Endothelial cell of umbilical vein (primary cell): ENCODE measurements around the gene TOP3A. TPM values are rescaled to one million over a fixed set of nuclear protein-coding genes. Genes with fewer than 3 reads are reported as not detected.

Experiments used
- BruUV-seq: library from RNA; stranded (reverse); fragments of 400-500 nt; replicated peaks from 2 replicates; lab custom pipeline; 2021; lab: Mats Ljungman, UMichigan
- CTCF ChIA-PET: fragments of 300-600, 350-600 bp; sonication (Branson Sonifier 250); formaldehyde crosslinking; loops from one replicate; lab custom pipeline; 2021; ENCODE audit warnings: antibody characterized with exemption, inconsistent platforms; lab: Charles Lee
- POLR2A ChIA-PET: fragments of 300-600, 350-600 bp; sonication (Branson Sonifier 250); formaldehyde crosslinking; loops from one replicate; lab custom pipeline; 2021; ENCODE audit warnings: antibody characterized with exemption, inconsistent platforms; lab: Charles Lee
- DNase-seq: peaks from one replicate; pipeline ENCODE4 v3.0.0-alpha.2; 2011; ENCODE audit warnings: low read depth, low spot score
- FAIRE-seq: peaks from 2 replicates; lab custom pipeline; 2011; peaks lifted over from hg19 to GRCh38; lab: Jason Lieb, UNC
- H2AFZ ChIP-seq: 2 replicates; pipeline ENCODE4 v1.6.0; 2012; ENCODE audit warnings: low read depth, low read length, control low read depth, inconsistent platforms
- H3K27ac ChIP-seq: 2 replicates; pipeline ENCODE4 v1.5.1; 2011; ENCODE audit warnings: low read depth, mild to moderate bottlenecking, control low read depth, low read length, moderate library complexity; ENCODE audit not compliant: insufficient read depth
- H3K27me3 ChIP-seq, 2 experiments: 2 replicates each; pipeline versions ENCODE4 v1.6.0 to v1.6.1; 2011; ENCODE audit warnings: low read length in 2 of 2, mixed read lengths in 1 of 2; ENCODE audit not compliant: control insufficient read depth in 2 of 2, insufficient read depth in 2 of 2
- H3K36me3 ChIP-seq, 2 experiments: 2 replicates in 1 of 2; 3 replicates in 1 of 2; pipeline ENCODE4 v1.5.1; 2011; ENCODE audit warnings: low read length in 2 of 2, mild to moderate bottlenecking in 1 of 2, moderate library complexity in 1 of 2; ENCODE audit not compliant: control insufficient read depth in 2 of 2, insufficient read depth in 2 of 2; ENCODE audit errors: extremely low read depth in 1 of 2
- H3K4me1 ChIP-seq: 3 replicates; pipeline ENCODE4 v1.5.1; 2011; ENCODE audit warnings: mild to moderate bottlenecking, low read length; ENCODE audit not compliant: control insufficient read depth, insufficient read depth; ENCODE audit errors: extremely low read depth
- H3K4me2 ChIP-seq: 2 replicates; pipeline ENCODE4 v1.6.1; 2011; ENCODE audit warnings: low read length, control low read depth, mixed read lengths; ENCODE audit not compliant: insufficient read depth
- H3K4me3 ChIP-seq, 3 experiments: fragments of 200-600 bp in 1 of 3; sonication (generic), shearing (Covaris generic) in 1 of 3; replicated peaks in 1 of 3; 2 replicates each; pipeline ENCODE4 v1.5.1; 2011 to 2016; ENCODE audit warnings: control low read depth in 3 of 3, low read length in 3 of 3, mild to moderate bottlenecking in 2 of 3, inconsistent platforms in 1 of 3, low read depth in 1 of 3, moderate library complexity in 1 of 3; ENCODE audit not compliant: insufficient read depth in 1 of 3
- H3K79me2 ChIP-seq: 2 replicates; pipeline ENCODE4 v1.6.0; 2012; ENCODE audit warnings: low read length, inconsistent platforms; ENCODE audit not compliant: control insufficient read depth, insufficient read depth
- H3K9ac ChIP-seq: replicated peaks from 2 replicates; pipeline ENCODE3; 2011; ENCODE audit warnings: low read length, control low read depth; ENCODE audit not compliant: insufficient read depth; ENCODE audit errors: extremely low read depth
- H3K9me1 ChIP-seq: replicated peaks from 3 replicates; pipeline ENCODE4 v1.6.0; 2011; ENCODE audit warnings: mild to moderate bottlenecking, low read length; ENCODE audit not compliant: control insufficient read depth, insufficient read depth; ENCODE audit errors: extremely low read depth
- H3K9me3 ChIP-seq: replicated peaks from 2 replicates; pipeline ENCODE4 v1.5.1; 2012; ENCODE audit warnings: low read length, inconsistent platforms; ENCODE audit not compliant: control insufficient read depth, insufficient read depth
- H4K20me1 ChIP-seq: replicated peaks from 2 replicates; pipeline ENCODE3; 2011; ENCODE audit warnings: mild to moderate bottlenecking, low read length; ENCODE audit not compliant: control insufficient read depth, insufficient read depth; ENCODE audit errors: extremely low read depth
- CTCF ChIP-seq, 2 donors: IDR thresholded peaks; 1 replicate in 1 of 2; 2 replicates in 1 of 2; pipeline ENCODE4 v1.5.1; 2011; ENCODE audit warnings: low read length in 2 of 2, mild to moderate bottlenecking in 2 of 2, moderate library complexity in 2 of 2, control low read depth in 1 of 2, inconsistent platforms in 1 of 2, low read depth in 1 of 2; ENCODE audit not compliant: insufficient read depth in 1 of 2; ENCODE audit errors: extremely low read depth in 1 of 2
- EZH2 ChIP-seq: IDR thresholded peaks from 2 replicates; pipeline ENCODE4 v1.6.1; 2012; ENCODE audit warnings: borderline replicate concordance, low read depth, mild to moderate bottlenecking, moderate library complexity, low read length, inconsistent platforms; ENCODE audit not compliant: severe bottlenecking
- FOS ChIP-seq: IDR thresholded peaks from 2 replicates; pipeline ENCODE4 v1.6.1; 2011; ENCODE audit warnings: mild to moderate bottlenecking, low read length, moderate library complexity, borderline replicate concordance; ENCODE audit not compliant: insufficient read depth
- GATA2 ChIP-seq: IDR thresholded peaks from 2 replicates; pipeline ENCODE4 v1.7.0; 2011; ENCODE audit warnings: low read depth, mild to moderate bottlenecking, moderate library complexity, mixed read lengths, low read length; ENCODE audit not compliant: insufficient read length, insufficient read depth
- JUN ChIP-seq: IDR thresholded peaks from 2 replicates; pipeline ENCODE4 v1.6.1; 2011; ENCODE audit warnings: borderline replicate concordance, low read depth; ENCODE audit not compliant: insufficient read length, insufficient read depth
- MAX ChIP-seq: IDR thresholded peaks from 2 replicates; pipeline ENCODE4 v1.6.1; 2011; ENCODE audit not compliant: insufficient read depth, insufficient read length
- MYC ChIP-seq: IDR thresholded peaks from one replicate; pipeline ENCODE4 v1.6.1; 2011; ENCODE audit warnings: mild to moderate bottlenecking, low read depth, low read length
- POLR2A ChIP-seq: IDR thresholded peaks from 2 replicates; pipeline ENCODE4 v1.6.1; 2012; ENCODE audit warnings: low read depth, mild to moderate bottlenecking, control low read depth, low read length
- POLR2AphosphoS5 ChIP-seq: IDR thresholded peaks from 2 replicates; pipeline ENCODE4 v1.6.1; 2012; ENCODE audit warnings: low read depth, mild to moderate bottlenecking, control low read depth, low read length, moderate library complexity; ENCODE audit not compliant: insufficient read depth
- dilution Hi-C: fragments of 300-500 bp; cut with MboI; formaldehyde crosslinking; loops from one replicate; pipeline ENCODE4 v1.15.0; 2019; ENCODE audit warnings: low sequenced_read_pairs; ENCODE audit not compliant: extremely low pct_ligation_motif_present
- intact Hi-C: fragments of 100-400 bp; cut with micrococcal nuclease; formaldehyde crosslinking; loops from one replicate; pipeline ENCODE4 v1.10.0; 2022
- polyA plus RNA-seq, 4 experiments: library from polyadenylated mRNA; depleted of rRNA in 3 of 4; stranded (reverse) in 3 of 4; unstranded in 1 of 4; fragments of >200 nt; gene quantifications; 2 replicates each; pipeline versions ENCODE4 v1.2.1 to v1.2.3, GENCODE V29; 2011 to 2012; ENCODE audit warnings: missing spikeins in 1 of 4
- total RNA-seq: library from RNA; stranded (reverse); gene quantifications from 2 replicates; pipeline ENCODE4 v1.2.3, GENCODE V29; 2021

TOP3A gene
- total and polyA plus RNA-seq, 2 donors (not counting 3 experiments of a cell fraction or from before 2014, with no cell fraction given) = 20.4 to 53.1 TPM

- no peaks in the 10 kb centered on the region for H3K9me1 ChIP-seq
- H3K79me2 ChIP-seq = no peaks in the 10 kb centered on the region
- H3K4me1 ChIP-seq = no peaks in the 10 kb centered on the region
- H3K4me2 ChIP-seq = no peak overlapping the region
- no peak overlapping the region for H2AFZ ChIP-seq
- H3K9ac ChIP-seq = no peak overlapping the region
- intact Hi-C loops = no loop called here
- H3K4me3 ChIP-seq = no peak overlapping the region
- FAIRE-seq (no peak), DNase-seq (no peak)
- dilution Hi-C loops = no loop called here
- TF ChIP-seq JUN (no peak), FOS (no peak), MYC (no peak), EZH2 (no peak), POLR2AphosphoS5 (no peak), POLR2A (no peak), GATA2 (no peak), MAX (no peak), CTCF (IDR thresholded peaks at IDR 0.05; ENCODE audit: extremely low read depth in 1 of 2, insufficient read depth in 1 of 2, low read depth in 1 of 2, low read length in 2 of 2) (no peak)
- no peaks in the 10 kb centered on the region for H3K27me3 ChIP-seq
- H3K27ac ChIP-seq = no peak overlapping the region
- no peaks in the 10 kb centered on the region for H3K9me3 ChIP-seq
- no TSS peak for BruUV-seq
- POLR2A ChIA-PET = interaction anchor here (0.7 kb wide), 1 partner anchor 13 kb away, joined by 9 read pairs; no protein-coding TSS in a partner anchor
- CTCF ChIA-PET = no interaction called here
- H4K20me1 ChIP-seq = no peaks in the 10 kb centered on the region
- peaks cover 3 to 42% of the 10 kb centered on the region in 2 experiments for H3K36me3 ChIP-seq
Observed at GRCh38 chr17:18326572-18326971, 11.8 kb upstream of the TOP3A start.
